GM19372 (cell line): ENCODE measurements around the gene IFI27L1.
"Not testable (repeated sequence)": the region's sequence is repeated elsewhere in the genome, so short reads cannot be mapped to it uniquely, and the experiment has no call there.

Experiments used
- ATAC-seq: cut with Tn5 transposase; IDR thresholded peaks from one replicate; pipeline ENCODE4 v1.9.1; 2021; ENCODE audit warnings: mild to moderate bottlenecking, low read depth, moderate library complexity; ENCODE audit not compliant: unreplicated experiment

IFI27L1 gene

DNA sequence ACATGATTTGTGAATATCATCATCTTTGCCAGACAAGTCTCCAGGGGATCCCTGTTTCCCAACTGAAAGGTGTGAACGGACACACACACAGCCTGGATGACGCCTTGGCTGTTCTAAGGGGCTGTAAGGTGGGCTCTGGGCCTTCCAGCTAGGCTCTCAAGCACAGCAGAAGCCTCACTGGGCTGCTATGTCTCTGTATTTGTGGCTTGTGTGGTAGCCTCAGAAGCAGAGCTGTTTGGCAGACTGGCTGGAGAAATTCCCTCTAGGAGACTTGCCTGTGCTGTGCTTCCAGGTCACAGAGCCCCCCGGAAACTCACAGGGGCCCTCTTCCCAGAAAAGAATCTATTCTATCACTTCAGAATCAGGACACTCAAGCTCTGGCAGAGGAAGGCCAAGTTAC lies 33.5 kb upstream of the IFI27L1 start:
- ATAC-seq = no peak

DNA sequence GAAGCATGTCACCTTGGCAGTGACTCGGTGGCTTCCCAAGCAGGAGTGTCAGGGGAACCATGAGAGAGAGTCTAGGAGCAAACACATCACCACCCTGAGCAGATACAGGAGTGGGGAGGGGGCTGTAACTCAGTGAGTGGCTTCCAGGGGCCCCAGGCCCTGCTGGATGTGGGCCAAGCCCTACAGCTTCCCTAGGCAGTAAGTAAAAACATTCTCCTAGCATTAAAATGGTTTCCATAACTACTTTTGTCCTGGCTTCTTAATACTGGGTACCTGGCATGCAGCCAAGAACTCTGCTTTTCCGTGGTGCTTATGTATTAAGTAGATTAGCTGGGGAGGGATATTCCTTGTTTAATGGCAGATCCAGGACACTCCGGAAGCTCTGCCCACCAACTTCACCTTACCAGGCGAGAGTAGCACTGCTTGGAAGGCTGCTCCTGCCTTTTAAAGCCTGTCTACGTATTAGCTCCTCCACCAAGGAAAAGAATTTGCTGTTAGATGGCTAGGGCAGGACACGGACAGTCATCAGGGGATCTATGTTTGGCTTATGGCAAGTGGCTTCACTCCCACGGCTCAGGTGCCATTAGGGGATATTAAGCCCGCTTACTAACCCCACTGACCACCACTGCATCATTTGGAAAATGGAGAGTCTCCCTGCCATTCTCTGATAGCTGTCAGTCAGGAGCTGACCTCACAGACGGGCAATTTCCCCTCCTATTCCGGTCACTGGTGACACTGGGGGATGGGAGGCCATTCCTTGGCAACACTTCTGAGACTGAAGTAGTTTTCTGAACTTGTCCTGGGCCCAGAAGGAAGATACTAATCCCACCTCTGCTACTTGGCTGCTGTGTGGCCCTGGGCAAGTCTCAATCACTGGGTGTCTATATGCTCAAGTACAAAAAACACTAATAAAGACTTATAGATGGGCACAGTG lies 32.2 kb upstream of the IFI27L1 start:
- no peak for ATAC-seq

DNA sequence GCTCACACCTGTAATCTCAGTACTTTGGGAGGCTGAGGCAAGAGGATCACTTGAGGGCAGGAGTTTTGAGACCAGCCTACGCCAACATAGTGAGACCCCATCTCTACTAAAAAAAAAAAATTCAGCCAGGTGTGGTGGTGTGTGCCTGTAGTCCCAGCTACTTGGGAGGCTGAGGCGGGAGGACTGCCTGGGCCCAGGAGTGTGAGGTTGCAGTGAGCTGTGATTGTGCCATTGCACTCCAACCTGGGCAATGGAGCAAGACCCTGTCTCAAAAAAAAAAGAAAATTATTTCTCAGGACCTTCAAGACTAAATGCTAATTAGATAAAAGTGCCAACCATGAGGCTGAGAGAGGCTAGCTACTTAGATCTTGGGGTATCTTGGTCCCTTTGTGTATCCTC lies 31.5 kb upstream of the IFI27L1 start:
- no peak for ATAC-seq

DNA sequence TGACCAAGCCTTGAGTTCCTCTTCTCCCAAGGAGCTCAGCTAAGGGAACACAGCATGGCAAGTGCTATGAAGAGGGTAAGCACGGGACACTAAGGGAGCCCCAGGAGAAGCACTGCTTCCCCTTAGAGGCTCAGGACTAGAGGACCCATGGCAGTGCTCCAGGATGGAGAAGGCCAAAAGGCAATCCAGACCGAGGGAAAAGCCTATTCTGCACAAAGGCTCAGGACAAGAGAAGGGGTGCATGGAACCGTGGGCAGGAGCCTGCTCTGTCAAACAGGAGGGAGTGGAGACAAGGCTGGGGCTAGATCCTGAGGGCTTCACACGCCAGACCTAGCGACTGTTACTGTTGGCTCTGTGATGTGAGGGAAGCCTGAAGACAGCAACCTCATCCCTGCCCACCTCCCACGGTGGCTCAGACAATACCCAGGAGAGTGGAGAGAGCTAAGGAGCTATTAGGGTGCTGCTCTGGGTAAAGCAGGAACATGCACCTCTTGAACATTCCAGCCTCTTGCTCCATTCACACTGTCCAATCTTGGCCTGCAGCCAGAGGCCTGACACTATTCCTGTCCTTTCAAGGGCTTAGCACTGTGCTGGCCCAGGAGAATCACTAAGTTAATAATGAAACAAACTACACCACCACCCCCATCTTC lies 30.8 kb upstream of the IFI27L1 start:
- no peak for ATAC-seq

DNA sequence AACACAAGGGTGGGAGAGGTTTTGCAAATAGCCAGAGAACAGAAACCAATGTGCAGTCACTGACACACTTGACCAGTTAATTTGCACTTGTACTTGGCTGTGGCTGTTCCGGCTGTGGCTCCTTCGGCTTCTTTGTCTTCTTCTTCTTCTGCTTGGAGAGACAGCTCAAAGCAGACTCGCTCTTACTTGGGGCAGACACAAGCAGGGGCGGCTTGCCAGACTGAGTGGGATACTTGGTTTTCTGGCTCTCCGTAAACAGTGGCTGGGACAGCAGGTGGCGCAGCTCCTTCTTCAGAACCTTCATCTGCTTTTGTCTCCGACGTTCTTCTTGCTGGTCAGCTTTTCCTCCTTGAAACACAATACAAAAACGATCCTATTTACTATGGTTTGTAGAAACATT lies 30.0 kb upstream of the IFI27L1 start:
- ATAC-seq = no peak

DNA sequence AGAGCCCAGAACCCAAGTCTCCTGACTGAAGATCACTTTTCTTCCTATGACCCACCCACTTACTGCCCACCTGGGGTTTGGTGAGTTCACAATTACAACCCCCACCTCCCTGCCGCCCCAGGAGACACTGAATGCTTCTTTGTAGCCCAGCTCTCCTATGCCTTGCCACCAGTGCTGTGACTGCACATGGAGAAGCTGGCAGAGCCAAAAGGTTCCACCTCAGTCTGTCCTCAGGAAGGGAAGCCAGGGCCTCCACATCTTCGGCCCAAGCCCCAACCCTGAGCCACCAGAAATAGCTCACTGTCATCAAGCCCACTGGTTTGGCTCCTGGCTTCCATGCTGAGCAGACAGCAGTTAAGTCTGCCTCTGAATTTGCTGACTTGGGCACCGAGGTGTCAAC lies 29.3 kb upstream of the IFI27L1 start:
- no peak for ATAC-seq

DNA sequence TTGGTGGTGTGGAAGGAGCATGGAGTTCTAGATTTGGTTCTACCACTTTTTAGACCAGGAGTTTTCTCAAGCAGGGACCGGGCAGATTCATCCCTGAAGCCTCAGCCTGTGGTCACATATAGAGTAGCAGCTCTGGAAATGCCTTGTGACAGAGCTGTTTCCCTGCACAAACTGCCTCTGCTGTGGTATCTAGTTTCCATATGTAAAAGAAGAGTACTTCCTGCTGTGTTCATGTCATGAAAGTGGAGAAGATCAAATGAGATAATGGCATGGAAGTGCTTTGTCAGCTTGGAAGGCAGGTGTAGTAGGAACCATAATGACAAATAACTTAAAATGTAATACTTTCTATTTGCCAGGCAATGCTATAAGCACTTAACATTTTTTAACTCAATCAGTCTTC lies 28.9 kb upstream of the IFI27L1 start:
- ATAC-seq = no peak

DNA sequence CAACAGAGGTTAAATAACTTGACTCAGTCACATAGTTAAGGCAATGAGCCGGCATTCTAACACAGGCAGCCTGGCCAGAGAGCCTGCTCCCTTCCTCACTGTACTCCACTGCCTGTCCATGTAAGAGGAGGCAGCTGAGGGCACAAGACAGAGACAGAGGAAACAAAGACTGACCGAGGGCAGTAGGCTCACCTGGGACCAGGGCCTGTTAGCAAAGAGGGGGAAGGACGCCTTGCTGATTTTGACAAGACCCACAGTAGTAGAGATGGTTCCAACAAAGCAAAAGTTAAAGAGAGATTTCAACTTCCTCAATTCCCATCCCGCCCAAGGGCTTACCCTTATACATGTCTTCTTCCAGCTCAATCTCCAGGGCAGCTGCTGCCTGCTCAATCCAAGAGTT lies 28.4 kb upstream of the IFI27L1 start:
- ATAC-seq = no peak

DNA sequence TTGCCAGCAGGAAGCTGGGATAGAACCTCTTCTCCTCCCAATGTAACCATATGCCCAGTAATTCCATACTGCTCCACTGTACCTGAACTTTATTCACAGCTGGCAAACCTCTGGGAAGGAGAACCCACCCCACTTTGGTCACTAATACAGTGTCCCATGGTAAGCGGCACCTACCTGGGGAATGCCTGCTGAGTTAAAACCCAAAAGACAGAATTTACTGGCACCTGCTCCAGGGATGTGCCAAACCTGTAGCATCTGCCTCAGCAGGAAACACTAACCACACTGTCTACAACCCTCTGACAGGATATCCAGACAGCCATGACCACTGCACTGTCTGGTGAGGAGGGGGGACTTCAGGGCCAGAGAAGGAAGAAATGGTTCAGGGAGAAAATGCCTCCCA lies 26.7 kb upstream of the IFI27L1 start:
- no peak for ATAC-seq

DNA sequence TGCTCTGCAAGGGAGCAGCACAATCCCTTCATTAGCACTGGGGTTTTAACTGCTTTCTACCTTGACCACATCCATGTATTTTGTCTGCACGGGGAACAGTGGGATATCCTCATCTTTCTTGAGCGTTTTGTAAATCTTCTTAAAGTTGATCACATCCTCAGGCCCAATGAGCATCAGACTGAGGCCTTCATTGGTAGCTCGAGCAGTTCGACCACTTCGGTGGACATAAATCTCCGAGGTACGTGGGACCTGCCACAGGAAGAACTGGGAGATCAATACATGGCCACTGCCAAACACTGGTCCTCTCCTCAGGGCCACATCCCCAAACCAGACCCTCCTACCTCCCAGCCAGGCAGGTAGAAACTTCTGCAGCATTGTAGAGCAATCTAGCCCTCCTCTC lies 26.2 kb upstream of the IFI27L1 start:
- no peak for ATAC-seq

DNA sequence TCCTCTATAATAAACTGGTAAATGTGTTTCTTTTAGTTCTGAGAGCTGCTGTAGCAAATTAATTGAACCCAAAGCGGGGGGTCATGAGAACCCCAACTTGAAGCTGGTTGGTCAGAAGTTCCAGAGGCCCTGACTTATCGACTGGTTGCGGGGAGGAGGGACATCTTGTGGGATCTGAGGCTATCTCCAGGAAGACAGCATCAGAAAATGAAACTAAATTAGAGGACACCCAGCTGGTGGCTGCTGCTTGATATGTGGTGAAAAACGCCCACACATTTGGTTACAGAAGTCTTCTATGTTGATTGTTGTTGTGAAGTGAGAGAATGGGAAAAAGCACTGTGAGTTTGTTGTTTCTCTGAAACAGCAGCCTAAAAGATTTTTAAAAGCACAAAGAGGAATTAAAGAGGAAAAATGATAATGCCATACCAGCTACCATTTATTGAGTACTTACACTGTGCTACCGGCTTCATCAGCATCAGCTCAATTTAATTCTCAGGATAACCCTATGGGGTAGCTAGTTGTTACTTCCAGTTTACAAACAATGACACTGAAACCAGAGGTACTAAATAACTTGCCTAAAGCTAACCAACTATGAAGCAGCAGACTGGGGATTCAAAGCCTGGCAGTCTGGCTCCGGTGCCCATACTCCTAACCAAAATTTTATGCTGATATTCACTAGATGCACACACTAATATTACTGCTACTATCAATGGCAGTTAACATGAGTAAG lies 24.4 kb upstream of the IFI27L1 start:
- ATAC-seq = peak; percentile 94

DNA sequence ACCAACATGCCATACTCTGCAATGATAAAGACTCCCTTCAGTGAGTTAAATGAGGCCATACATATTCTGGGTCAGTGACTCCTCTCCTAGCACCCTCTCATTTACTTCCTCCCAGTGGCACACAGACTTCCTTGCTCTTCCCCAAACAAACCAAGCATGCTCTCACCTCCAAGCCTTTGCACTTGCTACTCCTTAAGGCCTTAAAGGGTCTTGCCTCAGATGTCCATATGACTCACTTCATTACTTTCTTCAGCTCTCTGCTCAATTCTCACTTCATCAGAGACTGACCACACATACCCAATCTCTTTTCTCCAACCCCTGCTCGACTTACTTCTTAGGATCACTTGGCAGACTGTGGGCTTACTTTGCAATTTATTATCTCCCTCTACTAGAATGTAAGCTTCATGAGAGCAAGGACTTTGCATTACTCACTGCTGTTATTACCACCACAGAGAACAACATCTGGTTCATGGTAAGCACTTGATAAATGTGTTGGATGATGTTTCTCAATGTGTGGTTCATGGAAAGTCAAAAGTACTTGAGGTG lies 22.9 kb upstream of the IFI27L1 start:
- ATAC-seq = no peak

DNA sequence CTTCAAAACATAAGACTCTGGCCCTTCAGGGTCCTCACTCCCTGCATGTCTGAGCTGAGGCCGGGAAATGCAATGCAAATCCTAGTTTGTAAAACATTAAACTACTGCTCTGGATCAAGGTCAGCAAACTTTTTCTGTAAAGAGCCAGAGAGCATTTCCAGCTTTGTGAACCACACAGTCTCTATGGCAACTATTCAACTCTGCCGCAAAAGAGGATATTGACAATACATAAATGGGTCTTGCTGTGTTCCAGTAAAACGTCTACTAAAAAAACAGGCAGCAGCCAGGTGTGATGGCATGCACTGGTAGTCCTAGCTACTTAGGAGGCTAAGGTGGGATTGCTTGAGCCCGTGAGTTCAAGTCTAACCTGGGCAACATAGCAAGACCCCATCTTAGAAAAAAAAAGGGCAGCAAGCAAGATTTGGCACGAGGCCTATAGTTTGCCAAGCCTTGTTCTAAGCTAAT lies 22.4 kb upstream of the IFI27L1 start:
- no peak for ATAC-seq

DNA sequence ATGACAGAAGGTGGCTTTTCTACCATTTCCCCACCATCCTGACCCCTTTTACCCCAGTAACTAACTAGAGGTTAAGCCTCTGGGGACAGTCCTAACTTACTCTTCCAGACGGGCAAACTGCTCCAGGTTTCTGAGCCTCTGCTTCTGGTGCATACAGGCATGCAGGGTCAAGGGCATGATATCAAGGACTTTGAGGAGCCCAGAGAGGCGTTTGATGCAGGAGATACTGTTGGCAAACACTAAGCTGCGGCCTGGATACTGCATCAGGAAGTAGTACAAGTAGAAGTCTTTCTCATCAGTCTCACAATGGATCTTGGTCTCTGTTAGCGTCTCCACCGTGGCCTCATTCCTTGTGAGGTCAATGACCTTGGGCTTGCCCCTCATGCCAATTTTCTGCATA lies 21.1 kb upstream of the IFI27L1 start:
- ATAC-seq = no peak

DNA sequence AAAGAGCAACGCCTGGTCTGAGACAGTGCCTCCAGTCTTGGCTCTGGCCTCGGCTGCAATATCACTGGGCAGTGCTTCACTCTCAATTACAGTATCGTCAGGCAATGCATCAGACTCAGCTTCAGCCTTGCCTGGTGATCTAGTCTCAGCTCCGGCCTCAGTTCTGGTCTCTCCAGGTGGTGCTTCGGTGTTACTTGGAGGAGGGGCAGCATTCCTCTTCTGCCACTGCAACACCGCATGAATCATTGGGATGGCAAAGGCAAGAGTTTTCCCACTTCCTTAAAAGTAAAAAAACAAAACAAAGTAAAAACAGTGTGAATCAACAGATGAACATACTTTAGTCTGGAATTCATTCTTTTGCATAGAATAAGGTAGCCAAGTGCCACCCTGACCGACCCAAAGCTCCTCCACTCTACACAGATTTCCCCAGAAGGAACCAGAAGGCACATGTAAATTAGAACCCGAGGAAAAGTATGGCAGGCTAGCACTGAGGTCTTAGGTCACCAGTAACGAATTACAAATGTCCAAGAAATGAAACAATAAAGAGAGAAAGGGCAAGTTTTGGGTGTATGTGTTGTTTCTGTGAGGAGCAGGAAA lies 18.7 kb upstream of the IFI27L1 start:
- ATAC-seq = no peak

DNA sequence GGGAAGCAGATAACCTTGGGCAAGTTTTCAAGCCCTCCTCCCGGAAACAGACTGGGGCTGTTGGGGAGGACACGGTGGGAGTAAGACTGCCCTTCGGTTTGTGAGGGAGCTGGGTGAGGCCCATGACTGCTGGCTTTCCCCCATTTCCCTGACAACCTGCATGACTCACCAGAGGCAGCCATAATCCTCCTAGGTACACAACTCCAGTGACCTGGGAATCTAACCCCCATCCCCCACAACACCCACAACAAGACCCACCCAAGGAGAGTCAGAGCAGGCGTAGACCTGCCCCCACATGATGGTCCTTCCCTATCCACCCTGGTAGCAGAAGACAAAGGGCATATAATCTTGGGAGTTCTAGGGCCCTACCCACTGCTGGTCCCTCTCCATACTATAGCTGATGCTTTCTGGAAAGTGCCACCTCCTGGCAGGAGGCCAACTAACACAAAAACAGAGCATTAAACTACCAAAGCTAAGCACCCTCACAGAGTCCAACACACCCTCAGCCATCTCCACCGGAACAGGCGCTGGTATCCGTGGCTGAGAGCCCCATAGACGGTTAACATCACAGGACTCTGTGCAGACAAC lies 14.9 kb upstream of the IFI27L1 start:
- no peak for ATAC-seq

DNA sequence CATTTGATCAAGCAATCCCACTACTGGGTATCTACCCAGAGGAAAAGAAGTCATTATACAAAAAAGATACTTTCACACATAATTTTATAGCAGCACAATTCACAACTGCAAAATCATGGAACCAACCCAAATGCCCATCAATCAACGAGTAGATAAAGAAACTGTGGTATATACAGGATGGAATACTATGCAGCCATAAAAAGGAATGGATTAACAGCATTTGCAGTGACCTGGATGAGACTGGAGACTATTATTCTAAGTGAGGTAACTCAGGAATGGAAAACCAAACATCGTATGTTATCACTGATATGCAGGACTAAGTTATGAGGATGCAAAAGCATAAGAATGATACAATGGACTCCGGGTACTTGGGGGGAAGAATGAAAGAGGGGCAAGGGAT lies 9.0 kb upstream of the IFI27L1 start:
- ATAC-seq = not testable (repeated sequence)

DNA sequence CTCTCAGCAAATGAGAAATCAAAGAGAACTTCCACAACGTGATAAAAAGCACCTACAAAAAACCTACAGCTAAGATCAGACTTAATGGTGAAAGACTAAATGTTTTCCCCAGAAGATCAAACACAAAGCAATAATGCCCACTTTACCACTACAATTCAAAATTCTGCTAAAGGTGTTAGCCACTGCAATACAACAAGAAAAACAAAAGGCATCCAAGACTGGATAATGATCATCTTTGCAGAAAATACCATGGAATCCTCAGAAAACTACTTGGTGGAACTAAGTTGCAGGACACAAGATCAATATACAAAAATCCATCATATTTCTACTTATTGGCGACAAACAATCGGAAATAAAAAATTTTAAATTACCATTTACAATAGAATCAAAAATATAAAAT lies 6.6 kb upstream of the IFI27L1 start:
- no peak for ATAC-seq

DNA sequence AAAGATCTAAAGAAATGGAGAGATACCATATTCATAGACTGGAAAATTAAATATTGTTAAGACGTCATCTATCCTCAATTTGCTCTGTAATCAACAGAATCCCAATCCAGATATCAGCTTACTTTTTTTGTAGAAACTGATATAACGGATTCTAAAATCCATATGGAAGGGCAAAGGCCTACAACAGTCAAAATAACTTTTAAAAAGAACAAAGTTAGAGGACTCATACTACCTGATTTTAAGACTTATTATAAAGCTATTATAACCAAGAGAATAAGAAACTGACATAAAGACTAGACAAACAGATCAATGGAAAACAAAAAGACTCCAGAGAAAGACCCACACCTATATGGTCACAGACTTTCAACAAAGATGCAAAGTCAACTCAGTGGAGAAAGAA lies 6.1 kb upstream of the IFI27L1 start:
- no peak for ATAC-seq

DNA sequence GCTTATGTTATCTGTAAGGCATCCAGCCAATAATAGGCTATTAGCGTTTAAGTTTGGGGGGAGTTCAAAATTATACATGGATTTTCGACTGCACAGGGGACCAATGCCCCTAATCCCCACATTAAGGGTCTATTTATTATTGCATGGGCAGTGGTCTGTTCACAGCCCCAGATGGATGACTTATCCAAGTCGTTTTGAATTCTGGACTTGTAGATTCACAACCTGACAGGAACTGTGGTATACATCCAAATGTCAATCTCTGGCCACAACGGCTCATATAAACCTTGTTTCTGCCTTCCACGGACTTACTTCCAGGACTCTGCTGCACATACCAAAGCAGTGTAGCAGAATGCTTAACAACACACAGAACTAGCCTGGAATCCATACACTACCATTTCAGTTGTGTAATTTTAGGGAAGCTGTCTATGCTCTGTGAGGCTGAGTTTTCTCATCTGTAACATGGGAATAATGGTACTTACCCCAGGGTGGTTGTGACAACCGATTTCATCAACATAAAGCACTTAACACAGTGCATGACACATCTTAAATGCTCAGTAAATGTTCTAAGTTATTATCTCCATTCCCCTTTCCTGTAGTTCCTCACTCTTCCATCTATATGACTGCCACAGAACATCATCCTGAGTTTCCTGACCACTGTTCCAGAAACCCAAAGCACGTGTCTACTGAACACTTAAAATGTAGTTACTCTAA lies 3.8 kb upstream of the IFI27L1 start:
- no peak for ATAC-seq
